GM23338 (cell line): ENCODE data around the gene FBRSL1. TPM values are rescaled to one million over a fixed set of nuclear protein-coding genes. Genes with fewer than 3 reads are reported as not detected.

ENCODE experiments used
- ATAC-seq: fragments of 200-7000 bp; cut with Tn5 transposase; 3 replicates; pipeline ENCODE4 v1.9.1; 2020
- DNase-seq: peaks from one replicate; pipeline ENCODE4 v3.0.0-alpha.2; 2015; ENCODE audit warnings: low spot score
- H2AFZ ChIP-seq: fragments of 200-600 bp; sonication (generic); 2 replicates; pipeline ENCODE4 v1.8.0; 2016; ENCODE audit warnings: antibody characterized with exemption, mild to moderate bottlenecking, moderate library complexity
- H3F3A ChIP-seq: fragments of 200-600 bp; sonication (generic); replicated peaks from 2 replicates; pipeline ENCODE4 v1.8.0; 2017; ENCODE audit warnings: antibody characterized with exemption, mixed run types, low read depth
- H3K27ac ChIP-seq: fragments of 200-600 bp; sonication (generic); 2 replicates; pipeline ENCODE4 v1.6.1; 2016; ENCODE audit warnings: low read depth
- H3K27me3 ChIP-seq: fragments of 200-600 bp; sonication (generic); 2 replicates; pipeline ENCODE4 v1.8.0; 2016; ENCODE audit warnings: mild to moderate bottlenecking, mixed run types, moderate library complexity; ENCODE audit not compliant: insufficient read depth
- H3K36me3 ChIP-seq: fragments of 200-600 bp; sonication (generic); 2 replicates; pipeline ENCODE4 v1.8.0; 2016; ENCODE audit warnings: mild to moderate bottlenecking; ENCODE audit not compliant: insufficient read depth
- H3K4me1 ChIP-seq: fragments of 200-600 bp; sonication (generic); 2 replicates; pipeline ENCODE4 v1.8.0; 2016; ENCODE audit warnings: mild to moderate bottlenecking, moderate library complexity; ENCODE audit not compliant: insufficient read depth
- H3K4me2 ChIP-seq: fragments of 200-600 bp; sonication (generic); 2 replicates; pipeline ENCODE4 v1.7.1; 2017; ENCODE audit warnings: mixed run types
- H3K4me3 ChIP-seq: fragments of 200-600 bp; sonication (generic); 2 replicates; pipeline ENCODE4 v1.6.1; 2016; ENCODE audit warnings: mixed run types
- H3K79me2 ChIP-seq: fragments of 200-600 bp; sonication (generic); replicated peaks from 2 replicates; pipeline ENCODE4 v1.8.0; 2017; ENCODE audit warnings: mild to moderate bottlenecking; ENCODE audit not compliant: insufficient read depth
- H3K9me2 ChIP-seq: fragments of 200-600 bp; sonication (generic); 2 replicates; pipeline ENCODE4 v1.8.0; 2017; ENCODE audit not compliant: insufficient read depth
- H4K20me1 ChIP-seq: fragments of 200-600 bp; sonication (generic); replicated peaks from 2 replicates; pipeline ENCODE4 v1.8.0; 2017; ENCODE audit warnings: mild to moderate bottlenecking; ENCODE audit not compliant: insufficient read depth
- H3K27ac Mint-ChIP-seq: 2 replicates; pipeline ENCODE4 v1.8.0; 2020; ENCODE audit warnings: inconsistent platforms, mild to moderate bottlenecking, moderate library complexity, mixed read lengths
- H3K27me3 Mint-ChIP-seq: 3 replicates; pipeline ENCODE4 v1.8.0; 2022; ENCODE audit warnings: low read depth, mild to moderate bottlenecking, moderate library complexity, mixed read lengths, inconsistent platforms; ENCODE audit not compliant: insufficient read depth, poor library complexity
- H3K36me3 Mint-ChIP-seq: 3 replicates; pipeline ENCODE4 v1.8.0; 2021; ENCODE audit warnings: low read depth, mild to moderate bottlenecking, inconsistent platforms, moderate library complexity, mixed read lengths
- H3K4me1 Mint-ChIP-seq: 3 replicates; pipeline ENCODE4 v1.8.0; 2020; ENCODE audit warnings: mild to moderate bottlenecking, inconsistent platforms, mixed read lengths
- H3K4me3 Mint-ChIP-seq: 3 replicates; pipeline ENCODE4 v1.8.0; 2021; ENCODE audit warnings: moderate library complexity, mild to moderate bottlenecking, inconsistent platforms, mixed read lengths
- H3K9me3 Mint-ChIP-seq: 3 replicates; pipeline ENCODE4 v1.8.0; 2020; ENCODE audit warnings: moderate library complexity, mild to moderate bottlenecking, inconsistent platforms, mixed read lengths
- CREB1 ChIP-seq: fragments of 250-450 bp; sonication (Bioruptor Pico); IDR thresholded peaks from 2 replicates; pipeline ENCODE4 v1.5.0; 2020; ENCODE audit warnings: low read depth, mild to moderate bottlenecking, moderate library complexity
- CTCF ChIP-seq, 2 experiments: fragments of 200-600 bp in 1 of 2; sonication (generic) in 1 of 2; conservative IDR thresholded peaks; 2 replicates each; pipeline versions ENCODE4 v1.5.1 to v1.6.1; 2016 to 2017; ENCODE audit warnings: antibody characterized with exemption in 2 of 2, low read depth in 2 of 2, mild to moderate bottlenecking in 2 of 2, moderate library complexity in 1 of 2
- EZH2 ChIP-seq: fragments of 200-600 bp; sonication (generic); IDR thresholded peaks from one replicate; pipeline ENCODE4 v1.8.0; 2017; ENCODE audit warnings: antibody characterized with exemption, mild to moderate bottlenecking, low read depth; ENCODE audit not compliant: unreplicated experiment
- EZH2phosphoT487 ChIP-seq: fragments of 200-600 bp; sonication (generic); IDR thresholded peaks from one replicate; pipeline ENCODE4 v1.8.1; 2018; ENCODE audit warnings: antibody characterized with exemption; ENCODE audit not compliant: unreplicated experiment
- JUNB ChIP-seq: IDR thresholded peaks from one replicate; pipeline ENCODE4 v1.6.1; 2016; ENCODE audit warnings: antibody characterized with exemption; ENCODE audit not compliant: unreplicated experiment
- NANOG ChIP-seq: IDR thresholded peaks from 2 replicates; pipeline ENCODE4 v1.6.1; 2016; ENCODE audit warnings: antibody characterized with exemption, borderline replicate concordance
- POLR2AphosphoS5 ChIP-seq: IDR thresholded peaks from 2 replicates; pipeline ENCODE4 v1.6.1; 2016; ENCODE audit warnings: antibody characterized with exemption, low read depth
- STAT1 ChIP-seq: IDR thresholded peaks from one replicate; pipeline ENCODE4 v1.6.1; 2016; ENCODE audit warnings: antibody characterized with exemption; ENCODE audit not compliant: unreplicated experiment
- ZNF114 ChIP-seq: fragments of 250-450 bp; sonication (Bioruptor Pico); IDR thresholded peaks from 2 replicates; pipeline ENCODE4 v1.5.0; 2020; ENCODE audit warnings: mild to moderate bottlenecking, moderate library complexity
- ZNF331 ChIP-seq: fragments of 250-450 bp; sonication (Bioruptor Pico); IDR thresholded peaks from 2 replicates; pipeline ENCODE4 v1.5.0; 2020; ENCODE audit warnings: low read depth, mild to moderate bottlenecking, moderate library complexity
- ZNF462 ChIP-seq: fragments of 250-450 bp; sonication (Bioruptor Pico); IDR thresholded peaks from 2 replicates; pipeline ENCODE4 v1.5.0; 2020; ENCODE audit warnings: mild to moderate bottlenecking, moderate library complexity
- polyA plus RNA-seq: library from polyadenylated mRNA; unstranded; fragments of >200 nt; fragmentation: Nextera tagmentation; extraction: Ambion mirVana; gene quantifications from 2 replicates; pipeline ENCODE4 v1.2.1, GENCODE V29; 2016
- total RNA-seq: library from RNA; depleted of rRNA; stranded (reverse); fragments of >200 nt; shearing (Covaris generic); gene quantifications from 2 replicates; pipeline ENCODE4 v1.2.3, GENCODE V29; 2014
- TF ChIP-seq, protein P1 (sequence below): IDR thresholded peaks from 2 replicates; pipeline ENCODE4 v1.6.1; 2016; ENCODE audit warnings: antibody characterized with exemption

FBRSL1 gene
- total and polyA plus RNA-seq, 2 experiments from 2014 or later: 37.8 to 89.8 TPM

- H3K9me3 Mint-ChIP-seq: peaks cover 10% of the 10 kb centered on the region
- Histone ChIP-seq H3K79me2 (no peaks in the 10 kb centered on the region), H3F3A (no peaks in the 10 kb centered on the region), H4K20me1 (no peaks in the 10 kb centered on the region; the same call in 1 of the 2 replicates), H3K4me2 (no peak overlapping the region), H3K27me3 (peaks cover 13% of the 10 kb centered on the region; the same call in 1 of the 2 replicates), H3K9me2 (no peaks in the 10 kb centered on the region), H3K36me3 (no peaks in the 10 kb centered on the region), H3K27ac (no peak overlapping the region), H3K4me1 (no peaks in the 10 kb centered on the region), H3K4me3 (no peak overlapping the region), H2AFZ (no peak overlapping the region)
- no peaks in the 10 kb centered on the region for H3K4me1 Mint-ChIP-seq
- no peak overlapping the region; the same call in 2 of the 3 replicates for H3K4me3 Mint-ChIP-seq
- TF ChIP-seq EZH2 (no peak), NANOG (no peak), STAT1 (no peak), ZNF331 (CRISPR knock-in tag) (no peak), ZNF114 (no peak), CTCF (conservative IDR thresholded peaks at IDR 0.05; ENCODE audit: low read depth in 2 of 2) (no peak), EZH2phosphoT487 (no peak), CREB1 (CRISPR knock-in tag) (no peak), JUNB (no peak)
- TF ChIP-seq, protein P1, sequence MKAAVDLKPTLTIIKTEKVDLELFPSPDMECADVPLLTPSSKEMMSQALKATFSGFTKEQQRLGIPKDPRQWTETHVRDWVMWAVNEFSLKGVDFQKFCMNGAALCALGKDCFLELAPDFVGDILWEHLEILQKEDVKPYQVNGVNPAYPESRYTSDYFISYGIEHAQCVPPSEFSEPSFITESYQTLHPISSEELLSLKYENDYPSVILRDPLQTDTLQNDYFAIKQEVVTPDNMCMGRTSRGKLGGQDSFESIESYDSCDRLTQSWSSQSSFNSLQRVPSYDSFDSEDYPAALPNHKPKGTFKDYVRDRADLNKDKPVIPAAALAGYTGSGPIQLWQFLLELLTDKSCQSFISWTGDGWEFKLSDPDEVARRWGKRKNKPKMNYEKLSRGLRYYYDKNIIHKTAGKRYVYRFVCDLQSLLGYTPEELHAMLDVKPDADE: no peak
- no peak for ATAC-seq
- peaks cover 8% of the 10 kb centered on the region for H3K36me3 Mint-ChIP-seq
- H3K27me3 Mint-ChIP-seq: peaks cover 22% of the 10 kb centered on the region
- no peak for DNase-seq
- no peak overlapping the region for H3K27ac Mint-ChIP-seq
Observed at GRCh38 chr12:132513070-132513398, 23.1 kb downstream of the FBRSL1 start.

DNA sequence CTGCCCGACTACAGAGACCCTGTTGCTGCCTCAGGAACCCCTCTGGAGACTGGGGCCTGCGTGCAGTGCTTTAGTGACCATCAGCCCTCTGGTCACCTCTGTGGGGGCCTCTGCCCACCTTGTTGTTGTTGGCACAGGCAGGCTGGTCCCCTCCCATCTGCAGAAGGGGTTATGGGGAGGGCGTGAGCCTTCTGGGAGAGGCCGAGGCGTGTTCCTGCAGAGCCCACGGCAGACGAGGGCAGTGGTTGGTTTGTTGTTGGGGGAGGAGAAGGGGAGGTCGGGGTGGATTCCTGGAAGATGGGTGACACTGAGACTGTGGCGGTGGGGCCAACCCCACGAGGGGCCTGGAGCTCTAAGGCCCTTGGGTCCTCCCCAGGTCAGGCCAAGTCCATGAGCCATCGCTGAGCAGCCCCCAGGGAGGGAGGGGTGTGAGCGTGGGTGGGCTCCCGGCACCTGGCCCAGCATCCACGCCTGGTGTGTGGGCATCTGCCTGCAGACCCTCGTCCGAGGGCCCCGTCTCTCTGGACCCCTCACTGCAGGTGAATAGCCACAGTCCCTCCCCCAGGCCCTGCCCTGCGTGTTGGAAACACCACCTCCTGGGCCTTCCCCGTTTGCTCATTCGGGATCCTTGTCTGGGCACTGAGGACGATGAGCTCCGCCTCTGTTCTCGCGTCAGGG is 23.6 kb downstream of the FBRSL1 start:
- H3K27me3 ChIP-seq: peaks cover 13% of the 10 kb centered on the region; the same call in 1 of the 2 replicates
- no peaks in the 10 kb centered on the region for H3F3A ChIP-seq
- Mint-ChIP-seq H3K4me1 (no peaks in the 10 kb centered on the region), H3K27ac (no peak overlapping the region), H3K4me3 (no peak overlapping the region), H3K27me3 (peaks cover 27% of the 10 kb centered on the region), H3K9me3 (peaks cover 16% of the 10 kb centered on the region), H3K36me3 (peaks cover 13% of the 10 kb centered on the region)
- H3K4me1 ChIP-seq: no peaks in the 10 kb centered on the region
- H3K9me2 ChIP-seq: no peaks in the 10 kb centered on the region
- no peak overlapping the region for H3K27ac ChIP-seq
- ATAC-seq: peak; percentile 37
- no peaks in the 10 kb centered on the region for H3K79me2 ChIP-seq
- H2AFZ ChIP-seq: no peak overlapping the region
- H3K4me2 ChIP-seq: no peak overlapping the region
- H3K4me3 ChIP-seq: no peak overlapping the region
- no peaks in the 10 kb centered on the region; the same call in 1 of the 2 replicates for H4K20me1 ChIP-seq
- H3K36me3 ChIP-seq: no peaks in the 10 kb centered on the region
- no peak for DNase-seq
- no peak for TF ChIP-seq ZNF462 (CRISPR knock-in tag)
- TF ChIP-seq POLR2AphosphoS5: no peak
- no peak for TF ChIP-seq STAT1
- TF ChIP-seq JUNB: no peak
- no peak for TF ChIP-seq ZNF331 (CRISPR knock-in tag)
- no peak for TF ChIP-seq ZNF114
